Lower lobe of right lung (tissue), 2 donors: ENCODE data around the gene TSACC. TPM values are rescaled to one million over a fixed set of nuclear protein-coding genes. Genes with fewer than 3 reads are reported as not detected.
"Not testable (repeated sequence)": the region's sequence is repeated elsewhere in the genome, so short reads cannot be mapped to it uniquely, and the experiment has no call there.

Experiments used
- ATAC-seq, 2 donors: fragments of 200-7000 bp; cut with Tn5 transposase; one replicate each; pipeline ENCODE4 v1.9.1; 2020 to 2022; ENCODE audit warnings: mild to moderate bottlenecking in 2 of 2, moderate library complexity in 2 of 2
- DNase-seq: peaks from one replicate; pipeline ENCODE4 v3.0.0-alpha.2; 2020
- H3K27ac ChIP-seq: fragments of 200-600 bp; one replicate; pipeline ENCODE4 v1.8.0; 2022
- H3K27me3 ChIP-seq: fragments of 200-600 bp; one replicate; pipeline ENCODE4 v1.8.0; 2022; ENCODE audit warnings: low read depth
- H3K36me3 ChIP-seq: fragments of 200-600 bp; one replicate; pipeline ENCODE4 v1.8.0; 2022; ENCODE audit warnings: mild to moderate bottlenecking
- H3K4me1 ChIP-seq: fragments of 200-600 bp; one replicate; pipeline ENCODE4 v1.8.0; 2022
- H3K4me3 ChIP-seq: fragments of 200-600 bp; one replicate; pipeline ENCODE4 v1.8.0; 2022; ENCODE audit warnings: mild to moderate bottlenecking
- H3K9me3 ChIP-seq: fragments of 200-600 bp; one replicate; pipeline ENCODE4 v1.8.0; 2022
- CTCF ChIP-seq: fragments of 200-600 bp; IDR thresholded peaks from one replicate; pipeline ENCODE4 v1.8.0; 2022; ENCODE audit warnings: antibody characterized with exemption, mild to moderate bottlenecking
- intact Hi-C: fragments of 100-400 bp; cut with DNase I; formaldehyde crosslinking; loops from one replicate; pipeline ENCODE4 v1.11.0; 2022
- total RNA-seq: library from RNA; stranded (reverse); fragmentation: NEBNext Ultra II Directional; extraction: Animal tissue kit (Norgen Biotek cat#: 25700); gene quantifications from one replicate; pipeline ENCODE4 v1.2.1, GENCODE V29; 2021
- donor health status: DM: no; HTN: yes; CAD: no; lungs with severe emphysema.

Gene TSACC
- total RNA-seq, 1 donor from 2014 or later = not detected

GRCh38 chr1:156367383-156368156 is 29.2 kb downstream of the TSACC start:
- ATAC-seq (no peak), DNase-seq (no peak)
- no peak overlapping the region for H3K4me3 ChIP-seq
- no peaks in the 10 kb centered on the region for H3K4me1 ChIP-seq
- H3K27ac ChIP-seq = no peak overlapping the region
- H3K27me3 ChIP-seq = peaks cover 32% of the 10 kb centered on the region
- H3K9me3 ChIP-seq = no peaks in the 10 kb centered on the region
- no peak for TF ChIP-seq CTCF
- intact Hi-C loops = no loop called here
- H3K36me3 ChIP-seq = no peaks in the 10 kb centered on the region

GRCh38 chr1:156368157-156368658 is 29.9 kb downstream of the TSACC start:
- H3K4me3 ChIP-seq = no peak overlapping the region
- intact Hi-C loops = no loop called here
- no peaks in the 10 kb centered on the region for H3K4me1 ChIP-seq
- no peaks in the 10 kb centered on the region for H3K36me3 ChIP-seq
- DNase-seq = no peak
- TF ChIP-seq CTCF = no peak
- H3K27me3 ChIP-seq = peaks cover 35% of the 10 kb centered on the region
- H3K9me3 ChIP-seq = no peaks in the 10 kb centered on the region
- no peak for ATAC-seq
- H3K27ac ChIP-seq = no peak overlapping the region

- H3K9me3 ChIP-seq = no peaks in the 10 kb centered on the region
- peak within 1 kb of the TSS; percentile 53 for H3K4me3 ChIP-seq
- peak; percentile 82 to 93 for ATAC-seq
- peaks cover 32% of the 10 kb centered on the region for H3K27me3 ChIP-seq
- H3K36me3 ChIP-seq = no peaks in the 10 kb centered on the region
- no peaks in the 10 kb centered on the region for H3K4me1 ChIP-seq
- no peak for TF ChIP-seq CTCF
- intact Hi-C loops = no loop called here
- no peak within 1 kb of the TSS for H3K27ac ChIP-seq
- peak; percentile 79 for DNase-seq
Observed at GRCh38 chr1:156368889-156369684, 30.8 kb downstream of the TSACC start, which contains the start of gene RHBG. RHBG (plus strand) TSS chr1:156369211; CDS start chr1:156369250, 39 bp downstream.

GRCh38 chr1:156369685-156370286 is 31.5 kb downstream of the TSACC start:
- H3K27ac ChIP-seq, ATAC-seq, intact Hi-C loops, H3K4me1 ChIP-seq, H3K9me3 ChIP-seq, H3K36me3 ChIP-seq, DNase-seq: not testable (repeated sequence)
- H3K27me3 ChIP-seq = peaks cover 31% of the 10 kb centered on the region
- peak overlapping the region; percentile 53 for H3K4me3 ChIP-seq

- ATAC-seq (peak; percentile 11 to 15), DNase-seq (peak; percentile 82)
- Histone ChIP-seq H3K36me3 (no peaks in the 10 kb centered on the region), H3K27ac (no peak overlapping the region), H3K4me3 (no peak overlapping the region), H3K4me1 (no peaks in the 10 kb centered on the region), H3K27me3 (peaks cover 35% of the 10 kb centered on the region), H3K9me3 (no peaks in the 10 kb centered on the region)
- no peak for TF ChIP-seq CTCF
- intact Hi-C loops = no loop called here
Observed at GRCh38 chr1:156371553-156372264, 33.4 kb downstream of the TSACC start.
